GM19438 (cell line): Measurements from ENCODE around the gene OSER1.

Source experiments
- ATAC-seq: cut with Tn5 transposase; IDR thresholded peaks from one replicate; pipeline ENCODE4 v1.9.1; 2021; ENCODE audit warnings: low read depth; ENCODE audit not compliant: unreplicated experiment

OSER1 gene

GRCh38 chr20:44181611-44182010, 29.0 kb downstream of the OSER1 start:
- ATAC-seq = no peak

GRCh38 chr20:44180814-44181213, 29.8 kb downstream of the OSER1 start:
- no peak for ATAC-seq

GRCh38 chr20:44176833-44177534, 33.6 kb downstream of the OSER1 start:
- ATAC-seq = no peak

- ATAC-seq = no peak
These were observed 35.4 kb downstream of the OSER1 start for GRCh38 chr20:44174996-44175765.

GRCh38 chr20:44173846-44174245, 36.7 kb downstream of the OSER1 start:
- ATAC-seq = no peak

- ATAC-seq = no peak
These were observed 37.5 kb downstream of the OSER1 start for GRCh38 chr20:44173116-44173515.

GRCh38 chr20:44172572-44172950, 38.0 kb downstream of the OSER1 start:
- no peak for ATAC-seq

GRCh38 chr20:44171775-44172571, 38.6 kb downstream of the OSER1 start:
- no peak for ATAC-seq

GRCh38 chr20:44170816-44171410, 39.7 kb downstream of the OSER1 start:
- no peak for ATAC-seq

GRCh38 chr20:44167736-44168135, 42.8 kb downstream of the OSER1 start:
- no peak for ATAC-seq

GRCh38 chr20:44166477-44166876, 44.1 kb downstream of the OSER1 start:
- no peak for ATAC-seq

- ATAC-seq = no peak
These were observed 44.6 kb downstream of the OSER1 start for GRCh38 chr20:44166008-44166407.

- ATAC-seq = no peak
These were observed 50.4 kb downstream of the OSER1 start for GRCh38 chr20:44160133-44160532.

GRCh38 chr20:44159711-44160110, 50.9 kb downstream of the OSER1 start:
- ATAC-seq = no peak

- no peak for ATAC-seq
These were observed 51.4 kb downstream of the OSER1 start for GRCh38 chr20:44159125-44159524.

GRCh38 chr20:44157061-44157460, 53.5 kb downstream of the OSER1 start:
- no peak for ATAC-seq

GRCh38 chr20:44154521-44155001, 56.0 kb downstream of the OSER1 start:
- ATAC-seq = no peak

GRCh38 chr20:44153636-44154043, 56.9 kb downstream of the OSER1 start:
- ATAC-seq = no peak

GRCh38 chr20:44151621-44152416, 58.8 kb downstream of the OSER1 start:
- no peak for ATAC-seq

- ATAC-seq = no peak
These were observed 64.3 kb downstream of the OSER1 start for GRCh38 chr20:44146272-44146671.
